Type B pancreatic cell (in vitro differentiated cells): ENCODE data around the gene TGFBR3. TPM values are rescaled to one million over a fixed set of nuclear protein-coding genes. Genes with fewer than 3 reads are reported as not detected.

Source experiments
- DNase-seq: peaks from one replicate; pipeline ENCODE4 v3.0.0; 2021; ENCODE audit warnings: mixed read lengths; ENCODE audit not compliant: unreplicated experiment; ENCODE audit errors: extremely low spot score
- H3K27ac Mint-ChIP-seq: 2 replicates; pipeline ENCODE4 v1.8.0; 2021; ENCODE audit warnings: mild to moderate bottlenecking, mixed read lengths
- H3K27me3 Mint-ChIP-seq: 2 replicates; pipeline ENCODE4 v1.8.0; 2021; ENCODE audit warnings: mixed read lengths
- H3K36me3 Mint-ChIP-seq: 2 replicates; pipeline ENCODE4 v1.8.0; 2021; ENCODE audit warnings: mixed read lengths
- H3K4me1 Mint-ChIP-seq: one replicate; pipeline ENCODE4 v1.8.0; 2021; ENCODE audit warnings: mixed read lengths; ENCODE audit not compliant: unreplicated experiment
- H3K4me3 Mint-ChIP-seq: 2 replicates; pipeline ENCODE4 v1.8.0; 2021; ENCODE audit warnings: mild to moderate bottlenecking, mixed read lengths
- H3K9me3 Mint-ChIP-seq: 2 replicates; pipeline ENCODE4 v1.8.0; 2021; ENCODE audit warnings: mixed read lengths
- CTCF ChIP-seq: fragments of 200-600 bp; sonication (generic); conservative IDR thresholded peaks from 2 replicates; pipeline ENCODE4 v1.5.0; 2021; ENCODE audit warnings: antibody characterized with exemption, mild to moderate bottlenecking
- total RNA-seq: library from RNA; stranded (reverse); gene quantifications from 2 replicates; pipeline ENCODE4 v1.2.1, GENCODE V29; 2021; ENCODE audit warnings: low replicate concordance

Gene TGFBR3
- total RNA-seq, 1 donor from 2014 or later = 33.5 TPM

- H3K36me3 Mint-ChIP-seq = peaks cover 22% of the 10 kb centered on the region
- no peak for DNase-seq
- no peaks in the 10 kb centered on the region for H3K27me3 Mint-ChIP-seq
- no peak overlapping the region for H3K4me3 Mint-ChIP-seq
- peaks cover 57% of the 10 kb centered on the region for H3K4me1 Mint-ChIP-seq
- no peak overlapping the region for H3K27ac Mint-ChIP-seq
- H3K9me3 Mint-ChIP-seq = peaks cover 6% of the 10 kb centered on the region
- no peak for TF ChIP-seq CTCF
These were observed 106.4 kb downstream of the TGFBR3 start for GRCh38 chr1:91779548-91780021.

GRCh38 chr1:91778964-91779363 is 107.0 kb downstream of the TGFBR3 start:
- no peak for DNase-seq
- H3K36me3 Mint-ChIP-seq = peaks cover 18% of the 10 kb centered on the region
- H3K27ac Mint-ChIP-seq = no peak overlapping the region
- H3K4me3 Mint-ChIP-seq = no peak overlapping the region
- TF ChIP-seq CTCF = no peak
- no peaks in the 10 kb centered on the region for H3K27me3 Mint-ChIP-seq
- H3K4me1 Mint-ChIP-seq = peaks cover 53% of the 10 kb centered on the region
- peaks cover 6% of the 10 kb centered on the region for H3K9me3 Mint-ChIP-seq

- DNase-seq = no peak
- TF ChIP-seq CTCF = no peak
- H3K27ac Mint-ChIP-seq = peak overlapping the region; percentile 35
- peaks cover 18% of the 10 kb centered on the region for H3K36me3 Mint-ChIP-seq
- peaks cover 6% of the 10 kb centered on the region for H3K9me3 Mint-ChIP-seq
- peak overlapping the region; percentile 24 for H3K4me3 Mint-ChIP-seq
- H3K27me3 Mint-ChIP-seq = no peaks in the 10 kb centered on the region
- H3K4me1 Mint-ChIP-seq = peaks cover 45% of the 10 kb centered on the region
These were observed 108.2 kb downstream of the TGFBR3 start for GRCh38 chr1:91777630-91778300.

- Mint-ChIP-seq H3K27me3 (no peaks in the 10 kb centered on the region), H3K36me3 (peaks cover 18% of the 10 kb centered on the region), H3K9me3 (peaks cover 6% of the 10 kb centered on the region), H3K27ac (no peak overlapping the region), H3K4me1 (peaks cover 42% of the 10 kb centered on the region), H3K4me3 (no peak overlapping the region)
- DNase-seq = no peak
- no peak for TF ChIP-seq CTCF
These were observed 108.8 kb downstream of the TGFBR3 start for GRCh38 chr1:91777196-91777595.

- Mint-ChIP-seq H3K27ac (no peak overlapping the region), H3K36me3 (peaks cover 13% of the 10 kb centered on the region), H3K27me3 (no peaks in the 10 kb centered on the region), H3K4me3 (no peak overlapping the region), H3K9me3 (peaks cover 6% of the 10 kb centered on the region), H3K4me1 (peaks cover 33% of the 10 kb centered on the region)
- no peak for TF ChIP-seq CTCF
- DNase-seq = no peak
These were observed 109.7 kb downstream of the TGFBR3 start for GRCh38 chr1:91776068-91776794.
